Glutamatergic neuron (in vitro differentiated cells): ENCODE measurements around the gene KNSTRN. TPM values are rescaled to one million over a fixed set of nuclear protein-coding genes. Genes with fewer than 3 reads are reported as not detected.

Experiments used
- DNase-seq: peaks from one replicate; pipeline ENCODE4 v3.0.0; 2022
- H3K27ac Mint-ChIP-seq: one replicate; pipeline ENCODE4 v1.8.0; 2020; ENCODE audit warnings: mild to moderate bottlenecking, mixed read lengths, inconsistent platforms; ENCODE audit not compliant: unreplicated experiment
- H3K27me3 Mint-ChIP-seq: one replicate; pipeline ENCODE4 v1.8.0; 2020; ENCODE audit warnings: mild to moderate bottlenecking, moderate library complexity, mixed read lengths, inconsistent platforms; ENCODE audit not compliant: unreplicated experiment
- H3K36me3 Mint-ChIP-seq: one replicate; pipeline ENCODE4 v1.8.0; 2020; ENCODE audit warnings: mild to moderate bottlenecking, mixed read lengths, inconsistent platforms; ENCODE audit not compliant: unreplicated experiment
- H3K4me1 Mint-ChIP-seq: one replicate; pipeline ENCODE4 v1.8.0; 2020; ENCODE audit warnings: mild to moderate bottlenecking, low read depth, mixed read lengths, inconsistent platforms; ENCODE audit not compliant: unreplicated experiment
- H3K4me3 Mint-ChIP-seq: one replicate; pipeline ENCODE4 v1.8.0; 2020; ENCODE audit warnings: mild to moderate bottlenecking, mixed read lengths, inconsistent platforms; ENCODE audit not compliant: unreplicated experiment
- H3K9me3 Mint-ChIP-seq: one replicate; pipeline ENCODE4 v1.8.0; 2020; ENCODE audit warnings: mild to moderate bottlenecking, moderate library complexity, mixed read lengths, inconsistent platforms; ENCODE audit not compliant: unreplicated experiment
- total RNA-seq: library from RNA; stranded (reverse); fragmentation: NEBNext Ultra II Directional; extraction: Animal tissue kit (Norgen Biotek cat#: 25700); gene quantifications from one replicate; pipeline ENCODE4 v1.2.1, GENCODE V29; 2021; ENCODE audit not compliant: unreplicated experiment
- TF ChIP-seq, protein P1 (sequence below): fragments of 200-600 bp; sonication (generic); IDR thresholded peaks from one replicate; pipeline ENCODE4 v1.5.0; 2021; ENCODE audit not compliant: partially characterized antibody, unreplicated experiment

The KNSTRN gene
- total RNA-seq, 1 donor from 2014 or later, result 62.9 TPM

DNA sequence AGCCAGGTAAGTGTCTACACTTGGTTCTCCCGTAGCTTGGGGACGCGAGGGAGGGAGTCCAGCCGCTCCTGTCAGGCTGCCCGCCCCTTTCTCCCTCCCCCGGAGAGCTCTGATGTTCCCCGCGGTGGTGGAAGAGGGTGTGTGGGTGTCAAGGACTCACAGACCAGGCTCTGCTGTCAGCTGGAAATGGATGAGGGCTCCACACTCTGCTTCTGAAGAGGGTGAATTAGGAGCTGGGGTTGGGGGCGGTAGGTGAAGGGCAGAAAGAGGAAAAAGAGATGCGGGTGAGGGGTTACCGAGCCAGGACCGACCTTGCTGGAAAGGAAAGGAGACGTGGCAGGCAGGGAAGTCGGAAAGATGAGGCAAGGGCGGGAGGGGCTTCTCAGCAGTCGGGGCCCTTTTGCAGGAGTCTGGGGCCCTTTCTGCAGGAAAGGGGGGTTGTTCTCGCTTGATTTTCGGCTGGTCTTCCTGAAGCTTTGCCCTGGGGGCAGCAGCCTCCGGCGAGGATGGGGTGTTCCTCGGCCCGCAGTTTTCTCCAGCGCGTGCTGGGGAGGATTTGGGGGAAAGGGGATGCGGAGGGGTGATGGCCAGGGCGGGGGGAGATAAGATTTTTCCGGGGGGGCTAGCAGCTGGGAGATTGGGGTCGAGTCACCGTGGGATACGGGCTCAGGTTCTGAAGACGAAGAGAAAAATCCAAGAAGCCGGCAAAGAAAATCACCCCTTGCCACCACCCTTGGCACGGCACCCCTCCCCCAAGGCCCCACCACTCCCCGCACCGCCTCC lies 57.6 kb downstream of the KNSTRN start:
- Mint-ChIP-seq H3K4me1 (peaks cover 33% of the 10 kb centered on the region), H3K4me3 (peak overlapping the region; percentile 97), H3K36me3 (no peaks in the 10 kb centered on the region), H3K27ac (peak overlapping the region; percentile 91), H3K9me3 (peaks cover 9% of the 10 kb centered on the region), H3K27me3 (peaks cover 7% of the 10 kb centered on the region)
- peak; percentile 50 for DNase-seq
- TF ChIP-seq, protein P1, sequence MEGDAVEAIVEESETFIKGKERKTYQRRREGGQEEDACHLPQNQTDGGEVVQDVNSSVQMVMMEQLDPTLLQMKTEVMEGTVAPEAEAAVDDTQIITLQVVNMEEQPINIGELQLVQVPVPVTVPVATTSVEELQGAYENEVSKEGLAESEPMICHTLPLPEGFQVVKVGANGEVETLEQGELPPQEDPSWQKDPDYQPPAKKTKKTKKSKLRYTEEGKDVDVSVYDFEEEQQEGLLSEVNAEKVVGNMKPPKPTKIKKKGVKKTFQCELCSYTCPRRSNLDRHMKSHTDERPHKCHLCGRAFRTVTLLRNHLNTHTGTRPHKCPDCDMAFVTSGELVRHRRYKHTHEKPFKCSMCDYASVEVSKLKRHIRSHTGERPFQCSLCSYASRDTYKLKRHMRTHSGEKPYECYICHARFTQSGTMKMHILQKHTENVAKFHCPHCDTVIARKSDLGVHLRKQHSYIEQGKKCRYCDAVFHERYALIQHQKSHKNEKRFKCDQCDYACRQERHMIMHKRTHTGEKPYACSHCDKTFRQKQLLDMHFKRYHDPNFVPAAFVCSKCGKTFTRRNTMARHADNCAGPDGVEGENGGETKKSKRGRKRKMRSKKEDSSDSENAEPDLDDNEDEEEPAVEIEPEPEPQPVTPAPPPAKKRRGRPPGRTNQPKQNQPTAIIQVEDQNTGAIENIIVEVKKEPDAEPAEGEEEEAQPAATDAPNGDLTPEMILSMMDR, result no peak

DNA sequence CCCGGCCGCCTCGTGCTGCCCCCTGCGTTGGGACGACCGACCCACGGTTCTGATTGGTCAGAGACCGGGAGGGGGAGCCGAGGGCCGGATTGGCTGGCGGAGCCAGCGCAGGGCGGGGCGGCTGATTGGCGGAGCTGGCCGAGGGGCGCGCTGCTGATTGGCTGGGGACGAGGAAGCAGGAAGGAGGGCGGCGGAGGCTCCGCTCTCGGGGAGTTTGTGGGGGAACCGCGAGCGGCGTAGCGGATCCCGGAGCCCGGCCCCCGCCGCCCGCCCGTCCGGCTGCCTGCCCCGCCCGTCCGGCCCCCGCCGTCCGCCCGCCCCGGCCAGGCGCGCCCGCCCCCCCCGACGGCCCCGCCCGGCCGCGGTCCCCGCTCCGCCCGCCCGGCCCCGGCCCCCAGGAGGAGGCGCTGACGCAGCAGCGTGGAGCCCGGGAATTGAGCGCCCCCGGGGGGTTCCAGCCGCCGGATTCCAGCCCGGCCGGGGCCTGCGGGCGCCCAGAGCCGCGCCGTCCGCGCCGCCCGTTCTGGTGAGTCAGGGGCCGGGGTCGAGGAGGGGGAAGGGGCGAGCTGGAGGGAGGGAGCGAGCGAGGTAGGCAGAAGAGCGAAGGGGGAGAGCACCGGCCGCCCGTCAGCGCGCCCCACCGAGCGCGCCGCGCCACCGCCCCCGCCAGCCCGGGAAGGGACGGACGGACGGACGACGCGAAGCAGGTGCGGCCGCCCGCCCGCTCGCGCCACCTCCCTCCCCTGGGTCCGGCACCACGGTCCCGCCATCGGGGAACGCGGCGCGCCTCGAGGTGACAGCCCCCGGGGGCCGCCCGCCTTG lies 58.4 kb downstream of the KNSTRN start, which contains the start of gene BAHD1:
Gene BAHD1, plus strand, starts transcription at position 211 of the 822 bp plus-strand sequence. CDS start 17,512 bp downstream, outside the sequence.
- TF ChIP-seq, protein P1, result no peak
- Mint-ChIP-seq H3K36me3 (no peaks in the 10 kb centered on the region), H3K27me3 (peaks cover 5% of the 10 kb centered on the region), H3K27ac (peak within 1 kb of the TSS; percentile 91), H3K4me3 (peak within 1 kb of the TSS; percentile 97), H3K4me1 (peaks cover 31% of the 10 kb centered on the region), H3K9me3 (peaks cover 10% of the 10 kb centered on the region)
- DNase-seq, result peak; percentile 99

DNA sequence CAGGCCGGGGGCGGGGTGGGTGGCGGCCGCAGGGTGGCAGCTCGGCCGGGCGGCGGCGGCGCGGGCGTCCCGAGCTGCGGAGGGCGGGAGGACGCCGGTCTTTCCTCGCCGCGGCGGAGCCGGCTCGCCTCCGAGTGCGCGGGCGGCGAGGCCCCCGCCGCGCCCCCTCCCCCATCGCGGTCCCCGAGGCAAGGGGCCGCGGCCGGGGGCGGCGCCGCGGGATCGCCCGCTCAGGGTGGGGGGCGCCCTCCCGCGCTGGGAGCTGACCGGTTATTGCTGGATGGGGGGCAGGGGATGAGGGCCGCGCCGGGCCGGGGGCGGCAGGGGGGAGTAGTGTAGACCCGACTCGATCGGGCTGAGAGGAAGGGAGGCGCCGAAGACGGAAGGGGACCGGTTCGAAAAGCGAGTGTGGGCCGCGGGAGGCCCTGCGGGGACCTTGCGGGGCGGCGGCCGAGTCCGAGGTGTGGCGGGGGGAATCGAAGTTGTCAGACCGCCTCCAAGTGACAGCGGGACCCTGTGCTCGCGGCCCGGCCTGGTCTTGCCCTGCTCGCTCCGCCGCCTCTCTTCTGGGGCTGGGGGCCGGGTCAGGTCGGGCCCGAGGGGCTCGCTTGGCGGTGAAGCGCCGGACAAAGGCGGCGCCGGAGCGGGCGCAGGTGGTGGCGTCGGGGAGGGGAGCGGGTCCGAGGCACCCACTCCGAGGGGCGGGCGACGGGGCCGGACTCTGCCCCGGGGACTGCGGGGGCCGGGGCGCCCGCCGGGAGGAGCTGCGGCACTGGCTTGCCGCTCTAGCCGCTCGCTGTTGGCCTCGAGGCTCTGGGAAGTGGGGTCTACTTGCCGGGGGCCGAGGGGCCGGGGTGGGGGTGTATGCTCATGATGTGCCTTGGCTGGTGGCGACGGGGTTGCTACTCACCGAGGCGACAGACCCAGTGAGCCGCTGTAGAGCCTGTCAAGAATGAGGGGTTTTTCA lies 59.3 kb downstream of the KNSTRN start:
- peaks cover 10% of the 10 kb centered on the region for H3K9me3 Mint-ChIP-seq
- H3K27ac Mint-ChIP-seq, result peak overlapping the region; percentile 76
- peaks cover 5% of the 10 kb centered on the region for H3K27me3 Mint-ChIP-seq
- peak overlapping the region; percentile 91 for H3K4me3 Mint-ChIP-seq
- TF ChIP-seq, protein P1, result no peak
- no peaks in the 10 kb centered on the region for H3K36me3 Mint-ChIP-seq
- peaks cover 31% of the 10 kb centered on the region for H3K4me1 Mint-ChIP-seq
- peak; percentile 65 for DNase-seq

DNA sequence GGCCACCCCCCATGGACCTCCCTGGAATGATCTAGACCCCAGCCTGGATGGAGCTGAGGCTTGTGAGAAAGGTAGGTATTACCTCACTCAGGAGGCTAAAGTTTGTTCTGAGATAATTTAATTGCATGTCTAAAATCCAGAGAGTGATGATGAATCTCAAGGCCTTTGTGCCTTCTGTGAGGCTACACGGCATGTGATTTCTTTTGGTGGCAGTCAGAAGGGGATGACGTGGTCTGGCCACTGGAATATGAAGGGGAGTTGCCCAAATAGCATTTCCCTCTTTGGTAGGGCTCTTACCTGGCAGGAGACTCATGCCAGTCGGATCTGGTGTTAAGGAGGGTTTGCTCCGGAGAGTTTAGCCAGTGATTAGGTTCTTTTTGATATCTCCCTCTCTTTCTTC lies 60.7 kb downstream of the KNSTRN start:
- H3K4me3 Mint-ChIP-seq, result peak overlapping the region; percentile 91
- DNase-seq, result no peak
- peaks cover 5% of the 10 kb centered on the region for H3K27me3 Mint-ChIP-seq
- H3K27ac Mint-ChIP-seq, result no peak overlapping the region
- no peaks in the 10 kb centered on the region for H3K36me3 Mint-ChIP-seq
- peaks cover 10% of the 10 kb centered on the region for H3K9me3 Mint-ChIP-seq
- TF ChIP-seq, protein P1, result no peak
- H3K4me1 Mint-ChIP-seq, result peaks cover 24% of the 10 kb centered on the region
